Motor neuron (in vitro differentiated cells): ENCODE data around the gene PCSK6. TPM values are rescaled to one million over a fixed set of nuclear protein-coding genes. Genes with fewer than 3 reads are reported as not detected.

Experiments
- ATAC-seq, 8 experiments: fragments of 200-7000 bp; cut with Tn5 transposase; replicated peaks in 6 of 8; 2 replicates each; pipeline ENCODE4 v1.8.0; 2021; ENCODE audit warnings: mild to moderate bottlenecking in 8 of 8, moderate library complexity in 8 of 8
- H3K27ac ChIP-seq, 2 donors: fragments of 250-450 bp; sonication (Bioruptor Pico); 2 replicates each; pipeline ENCODE4 v1.9.0; 2021; ENCODE audit warnings: antibody characterized with exemption in 2 of 2, mild to moderate bottlenecking in 2 of 2, moderate library complexity in 1 of 2
- H3K4me1 ChIP-seq, 2 donors: fragments of 250-450 bp; sonication (Bioruptor Pico); replicated peaks in 1 of 2; 2 replicates each; pipeline ENCODE4 v1.6.1; 2021; ENCODE audit warnings: antibody characterized with exemption in 2 of 2, mild to moderate bottlenecking in 2 of 2, moderate library complexity in 1 of 2
- H3K4me3 ChIP-seq, 5 donors: fragments of 250-450 bp; sonication (Bioruptor Pico); 2 replicates each; pipeline ENCODE4 v1.9.0; 2021; ENCODE audit warnings: antibody characterized with exemption in 5 of 5, mild to moderate bottlenecking in 5 of 5, moderate library complexity in 4 of 5
- WGBS, 10 experiments: fragments of 450-650 bp; shearing (Covaris generic); methylation state at CpG; one replicate each; pipeline ENCODE4 v1.0.0; 2022; 5-methylcytosine and 5-hydroxymethylcytosine counted together
- in situ Hi-C, 9 experiments: fragments of 400-800 bp; cut with MboI; loops; one replicate each; pipeline ENCODE4 v1.15.0; 2021; ENCODE audit warnings: low sequenced_read_pairs in 9 of 9, low pct_unique_long_range_greater_than_20kb in 2 of 9; ENCODE audit not compliant: unreplicated experiment in 9 of 9
- total RNA-seq, 8 experiments: library from RNA; unstranded; fragments of 300-600 nt; gene quantifications; 2 replicates each; pipeline versions ENCODE4 v1.2.3 to v1.2.4, GENCODE V29; 2022

PCSK6 gene
- total RNA-seq, 8 experiments from 2014 or later = 1.5 to 9.9 (median 3.7) TPM

- Histone ChIP-seq H3K4me1 (no peaks in the 10 kb centered on the region), H3K4me3 (no peak overlapping the region), H3K27ac (no peak overlapping the region)
- 40 to 97% (median 80%) methylated on average over 2 to 14 of the region's 21 CpGs; no CpG with 5 or more reads in 2 of the 10 experiments for WGBS, 10 experiments
- in situ Hi-C loops = loop anchor here in 1 of 9 experiments (25.0 kb wide), 1 partner anchor 174 kb away; the partner anchor contains the start of gene PCSK6
- ATAC-seq = no peak
Measured at GRCh38 chr15:101313041-101313761, 176.3 kb downstream of the PCSK6 start.

- in situ Hi-C loops = loop anchor here in 1 of 9 experiments (25.0 kb wide), 1 partner anchor 177 kb away; the partner anchor contains the start of gene PCSK6
- ATAC-seq = no peak
- no peaks in the 10 kb centered on the region for H3K4me1 ChIP-seq
- H3K4me3 ChIP-seq = no peak overlapping the region
- 80 to 100% (median 92%) methylated on average over 1 to 4 of the region's 7 CpGs; no CpG with 5 or more reads in 5 of the 10 experiments for WGBS, 10 experiments
- no peak overlapping the region for H3K27ac ChIP-seq
Measured at GRCh38 chr15:101310508-101310907, 179.0 kb downstream of the PCSK6 start.

GRCh38 chr15:101310161-101310480, 179.4 kb downstream of the PCSK6 start:
- H3K4me1 ChIP-seq = no peaks in the 10 kb centered on the region
- no peak for ATAC-seq
- 100% methylated on average over 1 of the region's 7 CpGs; no CpG with 5 or more reads in 9 of the 10 experiments for WGBS, 10 experiments

GRCh38 chr15:101309436-101310160, 179.9 kb downstream of the PCSK6 start:
- peak in 1 of 8 experiments; percentile 85 for ATAC-seq
- 49 to 83% (median 62%) methylated on average over 1 to 7 of the region's 26 CpGs; no CpG with 5 or more reads in 6 of the 10 experiments for WGBS, 10 experiments
- H3K4me3 ChIP-seq = no peak overlapping the region
- in situ Hi-C loops = loop anchor here in 1 of 9 experiments (25.0 kb wide), 1 partner anchor 178 kb away; the partner anchor contains the start of gene PCSK6
- H3K4me1 ChIP-seq = no peaks in the 10 kb centered on the region
- H3K27ac ChIP-seq = no peak overlapping the region

More at GRCh38 chr15:101310161-101310480, 179.4 kb downstream of the PCSK6 start:
- Histone ChIP-seq H3K4me3 (no peak overlapping the region), H3K27ac (no peak overlapping the region)
- in situ Hi-C loops = loop anchor here in 1 of 9 experiments (25.0 kb wide), 1 partner anchor 177 kb away; the partner anchor contains the start of gene PCSK6

GRCh38 chr15:101308604-101309435, 180.7 kb downstream of the PCSK6 start:
- in situ Hi-C loops = loop anchor here in 1 of 9 experiments (25.0 kb wide), 1 partner anchor 178 kb away; the partner anchor contains the start of gene PCSK6
- H3K4me1 ChIP-seq = no peaks in the 10 kb centered on the region
- no peak overlapping the region for H3K27ac ChIP-seq
- 70 to 100% (median 81%) methylated on average over 1 to 5 of the region's 20 CpGs; no CpG with 5 or more reads in 6 of the 10 experiments for WGBS, 10 experiments
- H3K4me3 ChIP-seq = no peak overlapping the region
- ATAC-seq = no peak

GRCh38 chr15:101307897-101308603, 181.5 kb downstream of the PCSK6 start:
- in situ Hi-C loops = loop anchor here in 1 of 9 experiments (25.0 kb wide), 1 partner anchor 179 kb away; the partner anchor contains the start of gene PCSK6

GRCh38 chr15:101307048-101307896, 182.2 kb downstream of the PCSK6 start:
- peak in 2 of 8 experiments; percentile 20 to 28 for ATAC-seq
- in situ Hi-C loops = loop anchor here in 1 of 9 experiments (25.0 kb wide), 1 partner anchor 180 kb away; the partner anchor contains the start of gene PCSK6
- Histone ChIP-seq H3K4me3 (no peak overlapping the region), H3K27ac (no peak overlapping the region), H3K4me1 (no peaks in the 10 kb centered on the region)
- 15 to 76% methylated on average over 4 to 9 of the region's 24 CpGs; no CpG with 5 or more reads in 8 of the 10 experiments for WGBS, 10 experiments

More at GRCh38 chr15:101307897-101308603, 181.5 kb downstream of the PCSK6 start:
- Histone ChIP-seq H3K4me1 (no peaks in the 10 kb centered on the region), H3K4me3 (no peak overlapping the region), H3K27ac (no peak overlapping the region)
- 0 to 80% (median 60%) methylated on average over 1 to 7 of the region's 16 CpGs; no CpG with 5 or more reads in 5 of the 10 experiments for WGBS, 10 experiments
- ATAC-seq = peak in 5 of 8 experiments; percentile 17 to 49 (median 47)

GRCh38 chr15:101306341-101307047, 183.0 kb downstream of the PCSK6 start:
- Histone ChIP-seq H3K4me1 (no peaks in the 10 kb centered on the region), H3K4me3 (no peak overlapping the region), H3K27ac (no peak overlapping the region)
- in situ Hi-C loops = loop anchor here in 1 of 9 experiments (25.0 kb wide), 1 partner anchor 181 kb away; the partner anchor contains the start of gene PCSK6
- 33 to 98% (median 61%) methylated on average over 1 to 5 of the region's 10 CpGs; no CpG with 5 or more reads in 4 of the 10 experiments for WGBS, 10 experiments
- no peak for ATAC-seq

GRCh38 chr15:101305820-101306255, 183.7 kb downstream of the PCSK6 start:
- no peak for ATAC-seq
- 40 to 100% methylated on average over 1 to 2 of the region's 8 CpGs; no CpG with 5 or more reads in 8 of the 10 experiments for WGBS, 10 experiments
- in situ Hi-C loops = loop anchor here in 1 of 9 experiments (25.0 kb wide), 1 partner anchor 181 kb away; the partner anchor contains the start of gene PCSK6
- H3K4me1 ChIP-seq = no peaks in the 10 kb centered on the region
- H3K27ac ChIP-seq = no peak overlapping the region
- H3K4me3 ChIP-seq = no peak overlapping the region

- Histone ChIP-seq H3K4me3 (no peak overlapping the region), H3K4me1 (no peaks in the 10 kb centered on the region), H3K27ac (no peak overlapping the region)
- ATAC-seq = no peak
- in situ Hi-C loops = loop anchor here in 1 of 9 experiments (25.0 kb wide), 1 partner anchor 184 kb away; the partner anchor contains the start of gene PCSK6
- WGBS, 10 experiments = 20 to 90% (median 81%) methylated on average over 1 to 3 of the region's 4 CpGs; no CpG with 5 or more reads in 4 of the 10 experiments
Measured at GRCh38 chr15:101303408-101303807, 186.1 kb downstream of the PCSK6 start.
